Right atrium auricular region (tissue), 2 donors: Measurements from ENCODE around the gene DNAH9. TPM values are rescaled to one million over a fixed set of nuclear protein-coding genes. Genes with fewer than 3 reads are reported as not detected.
A peak's percentile ranks its signal among the peaks of the same experiment; 100 is the strongest.

Source experiments
- DNase-seq: peaks from one replicate; pipeline ENCODE4 v3.0.0-alpha.2; 2019; ENCODE audit warnings: low spot score
- H3K27ac ChIP-seq, 2 donors: fragments of 200-600 bp; sonication (generic); 1 replicate in 1 of 2; 2 replicates in 1 of 2; pipeline ENCODE4 v1.5.1; 2016 to 2019
- H3K27me3 ChIP-seq, 2 donors: fragments of 200-600 bp; sonication (generic); one replicate each; pipeline versions ENCODE4 v1.5.1 to v1.6.0; 2017 to 2019
- H3K36me3 ChIP-seq: fragments of 200-600 bp; sonication (generic); one replicate; pipeline ENCODE4 v1.5.1; 2016
- H3K4me1 ChIP-seq, 2 donors: fragments of 200-600 bp; sonication (generic); one replicate each; pipeline versions ENCODE4 v1.5.1 to v1.6.0; 2017 to 2019
- H3K4me3 ChIP-seq, 2 donors: fragments of 200-600 bp; sonication (generic); 1 replicate in 1 of 2; 2 replicates in 1 of 2; pipeline ENCODE4 v1.5.1; 2017 to 2019; ENCODE audit warnings: mild to moderate bottlenecking in 1 of 2, moderate library complexity in 1 of 2
- H3K9me3 ChIP-seq, 2 donors: fragments of 200-600 bp; sonication (generic); one replicate each; pipeline ENCODE4 v1.5.1; 2019
- CTCF ChIP-seq, 2 donors: fragments of 200-600 bp; sonication (generic); IDR thresholded peaks; one replicate each; pipeline ENCODE4 v1.5.1; 2019; ENCODE audit warnings: antibody characterized with exemption in 2 of 2
- total RNA-seq, 2 donors: library from RNA; depleted of rRNA; stranded (reverse); fragments of >200 nt; gene quantifications; one replicate each; pipeline ENCODE4 v1.1.0, GENCODE V29; 2016

Gene DNAH9
- total RNA-seq, 2 donors from 2014 or later = 0.63 TPM; not detected in 1

GRCh38 chr17:11848330-11848729 lies 250.1 kb downstream of the DNAH9 start:
- TF ChIP-seq CTCF (IDR thresholded peaks at IDR 0.05) = no peak
- H3K4me1 ChIP-seq = peaks cover 0 to 4% of the 10 kb centered on the region in 2 donors
- DNase-seq = no peak
- no peaks in the 10 kb centered on the region for H3K9me3 ChIP-seq
- no peaks in the 10 kb centered on the region for H3K27me3 ChIP-seq
- no peak overlapping the region for H3K4me3 ChIP-seq
- H3K36me3 ChIP-seq = no peaks in the 10 kb centered on the region
- no peak overlapping the region for H3K27ac ChIP-seq

GRCh38 chr17:11852231-11852630 lies 254.0 kb downstream of the DNAH9 start:
- no peaks in the 10 kb centered on the region for H3K9me3 ChIP-seq
- no peak overlapping the region for H3K27ac ChIP-seq
- peaks cover 0 to 4% of the 10 kb centered on the region in 2 donors for H3K4me1 ChIP-seq
- H3K36me3 ChIP-seq = no peaks in the 10 kb centered on the region
- H3K4me3 ChIP-seq = no peak overlapping the region
- no peak for DNase-seq
- TF ChIP-seq CTCF (IDR thresholded peaks at IDR 0.05) = no peak
- no peaks in the 10 kb centered on the region for H3K27me3 ChIP-seq

- H3K4me1 ChIP-seq = peaks cover 0 to 4% of the 10 kb centered on the region in 2 donors
- H3K9me3 ChIP-seq = no peaks in the 10 kb centered on the region
- no peaks in the 10 kb centered on the region for H3K27me3 ChIP-seq
- DNase-seq = no peak
- H3K36me3 ChIP-seq = no peaks in the 10 kb centered on the region
- peak overlapping the region in 1 of 2 donors; percentile 62 for H3K27ac ChIP-seq
- no peak for TF ChIP-seq CTCF (IDR thresholded peaks at IDR 0.05)
- H3K4me3 ChIP-seq = no peak overlapping the region
These were observed 254.6 kb downstream of the DNAH9 start for GRCh38 chr17:11852912-11853311.

GRCh38 chr17:11853321-11854151 lies 255.3 kb downstream of the DNAH9 start:
- peaks cover 0 to 4% of the 10 kb centered on the region in 2 donors for H3K4me1 ChIP-seq
- TF ChIP-seq CTCF (IDR thresholded peaks at IDR 0.05) = no peak
- no peaks in the 10 kb centered on the region for H3K9me3 ChIP-seq
- H3K4me3 ChIP-seq = no peak overlapping the region
- no peak for DNase-seq
- no peaks in the 10 kb centered on the region for H3K27me3 ChIP-seq
- no peaks in the 10 kb centered on the region for H3K36me3 ChIP-seq
- H3K27ac ChIP-seq = peak overlapping the region in 1 of 2 donors; percentile 62

- DNase-seq = no peak
- no peak for TF ChIP-seq CTCF (IDR thresholded peaks at IDR 0.05)
- no peak overlapping the region for H3K4me3 ChIP-seq
- H3K27ac ChIP-seq = no peak overlapping the region
- peaks cover 0 to 4% of the 10 kb centered on the region in 2 donors for H3K4me1 ChIP-seq
- H3K27me3 ChIP-seq = no peaks in the 10 kb centered on the region
- H3K36me3 ChIP-seq = no peaks in the 10 kb centered on the region
- no peaks in the 10 kb centered on the region for H3K9me3 ChIP-seq
These were observed 257.0 kb downstream of the DNAH9 start for GRCh38 chr17:11855306-11855705.
